Measurements from ENCODE around the gene TMEM74B. TPM values are rescaled to one million over a fixed set of nuclear protein-coding genes. Genes with fewer than 3 reads are reported as not detected.

The TMEM74B gene
- polyA plus RNA-seq, 3 donors = 2.5 to 6.7 (median 3.4) TPM

GRCh38 chr20:1209447-1210387 lies 24.9 kb upstream of the TMEM74B start:
- no peak for DNase-seq (ENCODE audit: extremely low read depth in 1 of 11, low read depth in 9 of 11, low spot score in 4 of 11)

GRCh38 chr20:1207293-1207878 lies 22.6 kb upstream of the TMEM74B start:
- no peak for DNase-seq (ENCODE audit: extremely low read depth in 1 of 11, low read depth in 9 of 11, low spot score in 4 of 11)

GRCh38 chr20:1206366-1207148 lies 21.8 kb upstream of the TMEM74B start:
- peak in 1 of 11 donors; percentile 29 for DNase-seq (ENCODE audit: extremely low read depth in 1 of 11, low read depth in 9 of 11, low spot score in 4 of 11)

GRCh38 chr20:1205802-1206201 lies 21.0 kb upstream of the TMEM74B start:
- no peak for DNase-seq (ENCODE audit: extremely low read depth in 1 of 11, low read depth in 9 of 11, low spot score in 4 of 11)

- no peak for DNase-seq (ENCODE audit: extremely low read depth in 1 of 11, low read depth in 9 of 11, low spot score in 4 of 11)
Measured at GRCh38 chr20:1204576-1204975, 19.8 kb upstream of the TMEM74B start.

GRCh38 chr20:1204113-1204512 lies 19.3 kb upstream of the TMEM74B start:
- no peak for DNase-seq (ENCODE audit: extremely low read depth in 1 of 11, low read depth in 9 of 11, low spot score in 4 of 11)

- DNase-seq (ENCODE audit: extremely low read depth in 1 of 11, low read depth in 9 of 11, low spot score in 4 of 11) = no peak
Measured at GRCh38 chr20:1203630-1204029, 18.8 kb upstream of the TMEM74B start.

GRCh38 chr20:1202762-1203504 lies 18.2 kb upstream of the TMEM74B start, which contains the start of gene C20orf202:
Gene C20orf202, plus strand, starts transcription at chr20:1203454. Its CDS starts 132 bp downstream, at chr20:1203586.
- DNase-seq (ENCODE audit: extremely low read depth in 1 of 11, low read depth in 9 of 11, low spot score in 4 of 11) = no peak

- no peak for DNase-seq (ENCODE audit: extremely low read depth in 1 of 11, low read depth in 9 of 11, low spot score in 4 of 11)
Measured at GRCh38 chr20:1199964-1200363, 15.2 kb upstream of the TMEM74B start.

GRCh38 chr20:1199212-1199873 lies 14.6 kb upstream of the TMEM74B start:
- DNase-seq (ENCODE audit: extremely low read depth in 1 of 11, low read depth in 9 of 11, low spot score in 4 of 11) = no peak

GRCh38 chr20:1198751-1199150 lies 14.0 kb upstream of the TMEM74B start:
- no peak for DNase-seq (ENCODE audit: extremely low read depth in 1 of 11, low read depth in 9 of 11, low spot score in 4 of 11)

GRCh38 chr20:1197801-1198200 lies 13.0 kb upstream of the TMEM74B start:
- no peak for DNase-seq (ENCODE audit: extremely low read depth in 1 of 11, low read depth in 9 of 11, low spot score in 4 of 11)

- no peak for DNase-seq (ENCODE audit: extremely low read depth in 1 of 11, low read depth in 9 of 11, low spot score in 4 of 11)
Measured at GRCh38 chr20:1196634-1197033, 11.9 kb upstream of the TMEM74B start.

- no peak for DNase-seq (ENCODE audit: extremely low read depth in 1 of 11, low read depth in 9 of 11, low spot score in 4 of 11)
Measured at GRCh38 chr20:1195226-1195625, 10.4 kb upstream of the TMEM74B start.

GRCh38 chr20:1191299-1191698 lies 6.5 kb upstream of the TMEM74B start:
- DNase-seq (ENCODE audit: extremely low read depth in 1 of 11, low read depth in 9 of 11, low spot score in 4 of 11) = no peak

- no peak for DNase-seq (ENCODE audit: extremely low read depth in 1 of 11, low read depth in 9 of 11, low spot score in 4 of 11)
Measured at GRCh38 chr20:1190847-1191246, 6.1 kb upstream of the TMEM74B start.

GRCh38 chr20:1189827-1190226 lies 5.0 kb upstream of the TMEM74B start:
- DNase-seq (ENCODE audit: extremely low read depth in 1 of 11, low read depth in 9 of 11, low spot score in 4 of 11) = no peak

- no peak for DNase-seq (ENCODE audit: extremely low read depth in 1 of 11, low read depth in 9 of 11, low spot score in 4 of 11)
Measured at GRCh38 chr20:1188347-1188746, 3.6 kb upstream of the TMEM74B start.
